IPS-NIHi7 (cell line): Measurements from ENCODE around the gene HARBI1.

ENCODE experiments used
- DNase-seq: peaks from one replicate; pipeline ENCODE4 v3.0.0; 2012; ENCODE audit warnings: mixed read lengths; ENCODE audit errors: extremely low spot score

The HARBI1 gene

DNA sequence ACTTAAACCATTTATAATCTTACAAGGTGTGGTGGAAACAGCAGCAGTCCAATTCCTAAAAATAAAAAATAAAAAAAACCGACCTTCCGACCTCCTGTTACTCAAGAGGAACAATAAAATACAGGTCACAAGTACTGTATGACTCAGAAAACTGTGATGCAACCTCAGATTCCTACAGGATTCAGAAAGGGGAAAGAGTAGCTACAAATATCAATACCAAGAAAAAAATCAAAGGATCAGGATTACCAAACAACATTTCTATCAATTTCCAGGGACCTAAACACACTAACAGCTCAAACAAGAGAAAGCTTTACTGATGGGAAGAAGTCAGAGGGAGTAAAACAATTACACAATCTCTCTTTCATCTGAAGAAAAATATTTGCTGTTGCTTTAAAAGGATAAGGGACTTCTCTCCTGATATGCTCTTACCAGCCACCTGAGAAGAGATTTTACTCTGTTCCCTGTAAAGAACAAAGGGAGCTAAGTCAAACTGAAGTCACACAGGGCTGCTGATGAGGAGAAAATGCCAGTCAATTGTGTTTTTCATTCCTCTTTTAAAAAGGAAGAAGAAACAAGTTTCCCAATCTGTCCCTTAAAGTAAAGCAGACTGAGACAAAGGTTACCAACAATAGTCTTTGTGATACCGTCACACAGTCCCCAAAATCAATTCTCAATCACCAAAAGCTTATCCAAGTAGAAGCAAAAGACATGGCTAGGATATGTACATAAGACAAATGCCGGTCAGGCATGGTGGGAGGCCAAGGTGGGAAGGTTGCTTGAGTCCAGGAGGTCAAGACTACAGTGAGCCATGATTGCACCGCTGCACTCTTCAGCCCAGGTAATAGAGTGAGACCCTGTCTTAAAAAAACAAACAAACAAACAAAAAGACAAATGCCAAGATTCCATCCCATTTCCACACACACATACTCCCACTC, 62.5 kb downstream of the HARBI1 start:
- peak; percentile 30 for DNase-seq

DNA sequence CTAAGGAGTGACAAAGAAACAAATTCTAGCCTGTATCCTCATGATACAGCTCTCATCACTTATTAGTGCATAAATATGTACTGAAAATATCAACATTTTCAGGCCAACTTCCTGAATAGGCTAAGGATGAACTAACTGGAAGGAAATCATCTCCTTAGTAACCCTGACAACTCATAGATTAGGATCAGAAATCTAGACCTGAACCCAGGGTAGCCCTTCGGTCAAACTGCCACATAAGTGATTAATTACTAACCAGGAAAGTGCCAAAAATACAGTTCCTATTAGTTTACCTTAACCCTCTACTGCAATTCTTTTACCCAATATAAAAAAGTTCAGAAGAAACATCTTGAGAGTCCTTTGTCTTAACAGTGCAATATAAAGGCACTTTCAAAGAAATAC, 63.2 kb downstream of the HARBI1 start:
- DNase-seq, result no peak
